ENCODE measurements around the gene LONP1. TPM values are rescaled to one million over a fixed set of nuclear protein-coding genes. Genes with fewer than 3 reads are reported as not detected.

The LONP1 gene
- total and polyA plus RNA-seq, 2 experiments from 2014 or later: 77.5 to 119 TPM

- in situ Hi-C loops (cut with MboI): no loop called here
- Histone ChIP-seq H3K9ac (no peak overlapping the region), H3K36me3 (ENCODE audit: low read depth) (peaks cover 4% of the 10 kb centered on the region; the same call in 1 of the 2 replicates), H3K4me1 (ENCODE audit: insufficient read depth) (no peaks in the 10 kb centered on the region), H3K9me3 (ENCODE audit: low read depth) (no peaks in the 10 kb centered on the region), H4K20me1 (ENCODE audit: insufficient read depth) (no peaks in the 10 kb centered on the region), H2AFZ (no peak overlapping the region), H3F3A (ENCODE audit: insufficient read depth) (0 out of 2 replicates have a peak, but pooled peaks cover 7% of the 10 kb centered on the region), H3K9me2 (ENCODE audit: insufficient read depth) (no peaks in the 10 kb centered on the region), H3K27ac (no peak overlapping the region), H3K4me2 (ENCODE audit: unreplicated experiment) (no peak overlapping the region), H3K4me3 (no peak overlapping the region), H3K27me3 (replicated peaks; ENCODE audit: insufficient read depth) (no peaks in the 10 kb centered on the region), H3K79me2 (ENCODE audit: insufficient read depth) (peaks cover under 1% of the 10 kb centered on the region)
- no peak for DNase-seq
- WGBS, 2 experiments (ENCODE audit: low coverage in 1 of 2, low lambda C conversion rate in 2 of 2, missing lambda C conversion rate in 2 of 2): 100% methylated on average over 1 of the region's 1 CpG
- no peak for TF ChIP-seq EZH2 (IDR thresholded peaks at IDR 0.05; ENCODE audit: insufficient read depth, poor library complexity, severe bottlenecking)
- TF ChIP-seq EZH2phosphoT487 (IDR thresholded peaks at IDR 0.05; ENCODE audit: insufficient read depth, low read depth): no peak
Observed at GRCh38 chr19:5673752-5674151, 46.2 kb downstream of the LONP1 start.

DNA sequence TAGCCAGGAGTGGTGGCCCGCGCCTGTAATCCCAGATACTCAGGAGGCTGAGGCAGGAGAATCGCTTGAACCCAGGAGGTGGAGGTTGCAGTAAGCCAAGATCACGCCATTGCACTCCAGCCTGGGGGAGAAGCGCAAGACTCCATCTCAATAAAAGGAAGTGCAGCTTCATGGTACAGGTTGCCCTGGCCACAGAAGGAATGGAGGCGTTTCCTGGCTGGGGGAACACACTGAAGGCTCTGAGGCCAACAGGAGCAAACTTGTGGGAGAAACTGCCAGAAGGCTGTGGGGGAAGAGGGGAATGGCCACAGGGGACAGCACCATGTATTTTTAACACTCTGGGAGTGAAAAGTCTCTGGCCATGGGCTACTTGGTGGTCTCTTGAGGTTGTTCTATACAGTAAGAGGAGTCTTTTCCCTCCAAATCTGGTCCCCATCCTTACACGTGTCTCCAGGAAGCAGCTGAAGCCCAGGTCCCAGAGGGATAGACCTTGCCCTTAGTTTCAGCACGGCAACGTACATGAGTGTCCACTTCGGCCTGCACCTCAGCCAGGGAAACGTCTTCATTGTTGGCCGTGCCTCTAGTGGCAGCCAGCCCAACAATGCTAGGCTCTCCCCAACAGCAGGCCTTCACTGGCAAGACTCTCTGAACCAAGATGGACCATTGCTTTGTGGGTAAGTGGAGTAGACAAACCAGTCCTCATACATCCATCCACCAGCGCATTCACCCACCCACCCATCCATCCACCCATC lies 47.1 kb downstream of the LONP1 start:
- in situ Hi-C loops (cut with MboI): no loop called here
- H3K4me1 ChIP-seq (ENCODE audit: insufficient read depth): no peaks in the 10 kb centered on the region
- H3K4me3 ChIP-seq: no peak overlapping the region
- H3K4me2 ChIP-seq (ENCODE audit: unreplicated experiment): no peak overlapping the region
- H3K79me2 ChIP-seq (ENCODE audit: insufficient read depth): no peaks in the 10 kb centered on the region
- no peaks in the 10 kb centered on the region for H4K20me1 ChIP-seq (ENCODE audit: insufficient read depth)
- WGBS, 2 experiments (ENCODE audit: low coverage in 1 of 2, low lambda C conversion rate in 2 of 2, missing lambda C conversion rate in 2 of 2): 91 to 92% methylated on average over 12 to 13 of the region's 13 CpGs
- H2AFZ ChIP-seq: no peak overlapping the region
- H3K9me2 ChIP-seq (ENCODE audit: insufficient read depth): no peaks in the 10 kb centered on the region
- H3K27me3 ChIP-seq (replicated peaks; ENCODE audit: insufficient read depth): no peaks in the 10 kb centered on the region
- H3K36me3 ChIP-seq (ENCODE audit: low read depth): peaks cover 8% of the 10 kb centered on the region; the same call in 1 of the 2 replicates
- TF ChIP-seq EZH2phosphoT487 (IDR thresholded peaks at IDR 0.05; ENCODE audit: insufficient read depth, low read depth): no peak
- TF ChIP-seq EZH2 (IDR thresholded peaks at IDR 0.05; ENCODE audit: insufficient read depth, poor library complexity, severe bottlenecking): no peak
- H3F3A ChIP-seq (ENCODE audit: insufficient read depth): 0 out of 2 replicates have a peak, but pooled peaks cover 7% of the 10 kb centered on the region
- H3K27ac ChIP-seq: no peak overlapping the region
- DNase-seq: no peak
- H3K9ac ChIP-seq: no peak overlapping the region
- no peaks in the 10 kb centered on the region for H3K9me3 ChIP-seq (ENCODE audit: low read depth)

GRCh38 chr19:5671600-5671999 lies 48.3 kb downstream of the LONP1 start:
- peaks cover 7% of the 10 kb centered on the region; the same call in 1 of the 2 replicates for H3F3A ChIP-seq (ENCODE audit: insufficient read depth)
- TF ChIP-seq EZH2phosphoT487 (IDR thresholded peaks at IDR 0.05; ENCODE audit: insufficient read depth, low read depth) (no peak), EZH2 (IDR thresholded peaks at IDR 0.05; ENCODE audit: insufficient read depth, poor library complexity, severe bottlenecking) (no peak)
- in situ Hi-C loops (cut with MboI): no loop called here
- H2AFZ ChIP-seq: no peak overlapping the region
- peaks cover 18% of the 10 kb centered on the region for H3K36me3 ChIP-seq (ENCODE audit: low read depth)
- no peak for DNase-seq
- H3K9ac ChIP-seq: no peak overlapping the region
- H4K20me1 ChIP-seq (ENCODE audit: insufficient read depth): no peaks in the 10 kb centered on the region
- H3K27ac ChIP-seq: no peak overlapping the region
- no peaks in the 10 kb centered on the region for H3K9me3 ChIP-seq (ENCODE audit: low read depth)
- H3K27me3 ChIP-seq (replicated peaks; ENCODE audit: insufficient read depth): no peaks in the 10 kb centered on the region
- no peaks in the 10 kb centered on the region for H3K9me2 ChIP-seq (ENCODE audit: insufficient read depth)
- H3K4me1 ChIP-seq (ENCODE audit: insufficient read depth): no peaks in the 10 kb centered on the region
- no peak overlapping the region for H3K4me3 ChIP-seq
- WGBS, 2 experiments (ENCODE audit: low coverage in 1 of 2, low lambda C conversion rate in 2 of 2, missing lambda C conversion rate in 2 of 2): 73 to 79% methylated on average over 7 of the region's 7 CpGs
- 0 out of 2 replicates have a peak, but pooled peaks cover 1% of the 10 kb centered on the region for H3K79me2 ChIP-seq (ENCODE audit: insufficient read depth)
- H3K4me2 ChIP-seq (ENCODE audit: unreplicated experiment): no peak overlapping the region

DNA sequence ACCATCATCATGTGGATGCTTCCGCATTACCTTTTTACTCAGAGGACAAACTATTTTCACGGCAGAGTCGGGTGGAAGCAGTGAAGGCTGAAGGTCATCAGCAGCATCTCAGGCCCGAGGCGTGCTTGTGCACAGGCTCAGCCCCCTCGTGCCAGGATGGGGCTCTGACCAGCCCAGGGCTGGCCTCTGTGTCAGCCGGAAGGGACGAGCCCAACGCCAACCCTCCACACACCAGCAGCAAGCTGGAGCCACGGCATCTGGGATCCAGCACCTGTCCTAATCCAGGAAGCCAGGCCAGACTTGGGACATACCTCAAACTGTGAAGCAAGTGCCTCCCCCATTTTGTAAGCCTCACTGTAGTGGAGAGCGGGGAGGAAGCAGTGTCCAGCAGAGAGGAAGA lies 50.7 kb downstream of the LONP1 start:
- H3K27me3 ChIP-seq (replicated peaks; ENCODE audit: insufficient read depth): no peaks in the 10 kb centered on the region
- in situ Hi-C loops (cut with MboI): no loop called here
- H3K9ac ChIP-seq: no peak overlapping the region
- no peak overlapping the region for H2AFZ ChIP-seq
- peaks cover 24% of the 10 kb centered on the region for H3F3A ChIP-seq (ENCODE audit: insufficient read depth)
- H3K79me2 ChIP-seq (ENCODE audit: insufficient read depth): 0 out of 2 replicates have a peak, but pooled peaks cover 5% of the 10 kb centered on the region
- peaks cover 7% of the 10 kb centered on the region; the same call in 1 of the 2 replicates for H3K4me1 ChIP-seq (ENCODE audit: insufficient read depth)
- TF ChIP-seq EZH2 (IDR thresholded peaks at IDR 0.05; ENCODE audit: insufficient read depth, poor library complexity, severe bottlenecking) (no peak), EZH2phosphoT487 (IDR thresholded peaks at IDR 0.05; ENCODE audit: insufficient read depth, low read depth) (no peak)
- WGBS, 2 experiments (ENCODE audit: low coverage in 1 of 2, low lambda C conversion rate in 2 of 2, missing lambda C conversion rate in 2 of 2): 96 to 99% methylated on average over 11 of the region's 11 CpGs
- no peaks in the 10 kb centered on the region for H3K9me3 ChIP-seq (ENCODE audit: low read depth)
- H4K20me1 ChIP-seq (ENCODE audit: insufficient read depth): no peaks in the 10 kb centered on the region
- no peaks in the 10 kb centered on the region for H3K9me2 ChIP-seq (ENCODE audit: insufficient read depth)
- DNase-seq: no peak
- H3K36me3 ChIP-seq (ENCODE audit: low read depth): peaks cover 37% of the 10 kb centered on the region
- no peak overlapping the region for H3K27ac ChIP-seq
- H3K4me2 ChIP-seq (ENCODE audit: unreplicated experiment): no peak overlapping the region
- H3K4me3 ChIP-seq: no peak overlapping the region

Measured in GM23248 (cell line).